Measurements from ENCODE around the gene KCNH5.

DNA sequence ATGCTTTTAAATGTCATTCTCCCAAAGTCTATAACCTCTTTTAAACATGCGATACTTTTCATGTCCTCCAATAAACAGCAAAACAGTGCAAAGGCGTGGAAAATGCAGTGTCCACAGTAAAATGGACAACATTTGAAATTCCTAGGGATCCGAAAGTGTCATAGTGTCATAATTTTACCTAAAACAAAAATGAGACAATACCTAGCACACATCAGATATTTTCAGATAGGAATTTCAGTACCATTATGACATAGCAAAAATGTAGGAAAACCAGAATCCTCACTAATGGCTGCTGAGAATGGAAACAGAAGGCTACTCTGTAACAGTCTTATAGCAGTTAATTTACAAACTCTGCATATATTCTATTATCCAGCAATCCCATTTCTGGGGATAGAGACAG is 33.1 kb downstream of the KCNH5 start:
- TF ChIP-seq GATA2 (IDR thresholded peaks at IDR 0.05; ENCODE audit: low read depth, low read length) (no peak), GATA3 (IDR thresholded peaks at IDR 0.05; ENCODE audit: low read depth, low read length) (no peak)

Measured in SH-SY5Y (cell line).